HEK293 (cell line): ENCODE results near the gene FOSB.

ENCODE experiments used
- CTCF ChIA-PET: fragments of 350-600 bp; formaldehyde crosslinking; extraction: SDS; loops from one replicate; lab custom pipeline; 2021; ENCODE audit warnings: antibody characterized with exemption; lab: Yijun Ruan, JAX
- POLR2A ChIA-PET: fragments of 300-600 bp; formaldehyde crosslinking; extraction: SDS; loops from one replicate; lab custom pipeline; 2020; ENCODE audit warnings: antibody characterized with exemption, inconsistent platforms; lab: Yijun Ruan, JAX
- H3K27ac ChIP-seq: fragments of 200-500 bp; sonication (Bioruptor generic); 2 replicates; pipeline ENCODE4 v1.5.1; 2014; ENCODE audit warnings: low read depth, low read length, control low read depth, inconsistent platforms; ENCODE audit errors: extremely low read depth
- H3K36me3 ChIP-seq, 2 experiments: fragments of 200-500 bp in 1 of 2; sonication (Bioruptor generic) in 1 of 2; 1 replicate in 1 of 2; 2 replicates in 1 of 2; pipeline ENCODE4 v1.5.1; 2014 to 2017; ENCODE audit warnings: inconsistent platforms in 2 of 2, low read length in 2 of 2; ENCODE audit not compliant: control insufficient read depth in 2 of 2, insufficient read depth in 1 of 2
- H3K4me1 ChIP-seq: fragments of 200-500 bp; sonication (Bioruptor generic); 2 replicates; pipeline ENCODE4 v1.5.1; 2014; ENCODE audit warnings: mild to moderate bottlenecking, low read length, inconsistent platforms; ENCODE audit not compliant: control insufficient read depth, insufficient read depth
- H3K4me3 ChIP-seq: 2 replicates; pipeline ENCODE4 v1.5.1; 2011; ENCODE audit warnings: low read depth, mild to moderate bottlenecking, control low read depth, low read length, moderate library complexity
- H3K9me3 ChIP-seq: fragments of 200-500 bp; sonication (Bioruptor generic); 2 replicates; pipeline ENCODE4 v1.5.1; 2014; ENCODE audit warnings: low read depth, low read length, inconsistent platforms; ENCODE audit not compliant: control insufficient read depth, insufficient read depth
- CTCF ChIP-seq: fragments of 450-650 bp; formaldehyde crosslinking; IDR thresholded peaks from 2 replicates; pipeline ENCODE4 v1.5.1; 2016; ENCODE audit warnings: missing biosample characterization, missing genetic modification characterization
- PATZ1 ChIP-seq: fragments of 450-650 bp; formaldehyde crosslinking; IDR thresholded peaks from 2 replicates; pipeline ENCODE4 v1.5.1; 2016; ENCODE audit warnings: missing biosample characterization, missing genetic modification characterization
- ZBTB10 ChIP-seq: fragments of 450-650 bp; formaldehyde crosslinking; IDR thresholded peaks from 2 replicates; pipeline ENCODE4 v1.5.1; 2016; ENCODE audit warnings: missing biosample characterization, missing genetic modification characterization
- ZBTB8A ChIP-seq: fragments of 450-650 bp; formaldehyde crosslinking; IDR thresholded peaks from 2 replicates; pipeline ENCODE4 v1.5.1; 2016; ENCODE audit warnings: missing biosample characterization, missing genetic modification characterization
- ZNF18 ChIP-seq: fragments of 450-650 bp; formaldehyde crosslinking; IDR thresholded peaks from 2 replicates; pipeline ENCODE4 v1.5.1; 2016; ENCODE audit warnings: missing biosample characterization, missing genetic modification characterization
- ZNF280D ChIP-seq: fragments of 450-650 bp; formaldehyde crosslinking; IDR thresholded peaks from 2 replicates; pipeline ENCODE4 v1.5.1; 2016; ENCODE audit warnings: missing biosample characterization, missing genetic modification characterization
- ZNF292 ChIP-seq: fragments of 450-650 bp; formaldehyde crosslinking; IDR thresholded peaks from 2 replicates; pipeline ENCODE4 v1.5.1; 2016; ENCODE audit warnings: low read depth, missing biosample characterization, missing genetic modification characterization, borderline replicate concordance
- ZNF350 ChIP-seq: fragments of 450-650 bp; formaldehyde crosslinking; IDR thresholded peaks from 2 replicates; pipeline ENCODE4 v1.5.0; 2017; ENCODE audit warnings: missing biosample characterization, mild to moderate bottlenecking, missing genetic modification characterization
- ZNF398 ChIP-seq: fragments of 450-650 bp; formaldehyde crosslinking; IDR thresholded peaks from 2 replicates; pipeline ENCODE4 v1.5.1; 2017; ENCODE audit warnings: missing biosample characterization, missing genetic modification characterization
- ZNF423 ChIP-seq: fragments of 450-650 bp; formaldehyde crosslinking; IDR thresholded peaks from 2 replicates; pipeline ENCODE4 v1.5.1; 2016; ENCODE audit warnings: missing biosample characterization, missing genetic modification characterization
- ZNF76 ChIP-seq: fragments of 450-650 bp; formaldehyde crosslinking; IDR thresholded peaks from 2 replicates; pipeline ENCODE4; 2016; ENCODE audit warnings: low read depth, missing biosample characterization, missing genetic modification characterization, borderline replicate concordance
- ZNF830 ChIP-seq: fragments of 450-650 bp; IDR thresholded peaks from 2 replicates; pipeline ENCODE4 v1.5.0; 2018; ENCODE audit warnings: missing biosample characterization, missing genetic modification characterization, low read depth, mild to moderate bottlenecking, moderate library complexity

The FOSB gene

GRCh38 chr19:45506989-45507871, 39.4 kb downstream of the FOSB start, which contains the start of gene VASP (continued):
- TF ChIP-seq ZNF398 (tag by site-specific recombination) (peak; percentile 58), ZNF350 (tag by site-specific recombination) (no peak), ZNF280D (no peak), ZNF292 (tag by site-specific recombination) (no peak), ZNF423 (tag by site-specific recombination) (0 out of 2 replicates have a peak, but pooled peaks have one; percentile 52), ZBTB10 (peak; percentile 96), CTCF (peak; percentile 37; the same call in 1 of the 2 replicates)

GRCh38 chr19:45507872-45508416, 40.1 kb downstream of the FOSB start:
- Histone ChIP-seq H3K9me3 (no peaks in the 10 kb centered on the region), H3K27ac (peak overlapping the region; percentile 82; the same call in 1 of the 2 replicates), H3K36me3 (no peaks in the 10 kb centered on the region), H3K4me3 (peak overlapping the region; percentile 87), H3K4me1 (peaks cover 15% of the 10 kb centered on the region)
- POLR2A ChIA-PET, result interaction anchor here (0.6 to 1.6 kb wide), 9 partner anchors 8 to 1285 kb away, joined by 3 to 4 read pairs (median 3); no protein-coding TSS in a partner anchor
- CTCF ChIA-PET, result interaction anchor here (0.8 to 1.8 kb wide), 5 partner anchors 10 to 134 kb away, joined by 3 to 10 read pairs (median 3); no protein-coding TSS in a partner anchor
- TF ChIP-seq ZNF18 (tag by site-specific recombination) (0 out of 2 replicates have a peak, but pooled peaks have one; percentile 20), ZNF76 (tag by site-specific recombination) (0 out of 2 replicates have a peak, but pooled peaks have one; percentile 24), ZNF830 (tag by site-specific recombination) (no peak), ZBTB10 (peak; percentile 95; the same call in 1 of the 2 replicates), ZBTB8A (tag by site-specific recombination) (no peak), PATZ1 (tag by site-specific recombination) (0 out of 2 replicates have a peak, but pooled peaks have one; percentile 6)
